ENCODE data around the gene C16orf92. TPM values are rescaled to one million over a fixed set of nuclear protein-coding genes. Genes with fewer than 3 reads are reported as not detected.

Gene C16orf92
- total and polyA plus RNA-seq, 2 donors from 2014 or later = not detected

GRCh38 chr16:29990034-29990433 lies 33.0 kb upstream of the C16orf92 start:
- H3K4me1 ChIP-seq (ENCODE audit: control insufficient read depth in 2 of 3, insufficient read depth in 2 of 3, low read depth in 1 of 3, low read length in 3 of 3) = peaks cover 0 to 9% (median 9%) of the 10 kb centered on the region in 3 donors
- no peak for DNase-seq
- H3K27ac ChIP-seq (ENCODE audit: low read depth in 2 of 2, low read length in 2 of 2) = no peak overlapping the region
- intact Hi-C loops (cut with DNase I) = no loop called here
- no peak overlapping the region for H3K9ac ChIP-seq (ENCODE audit: low read length in 3 of 3)
- H3K27me3 ChIP-seq (ENCODE audit: control insufficient read depth, insufficient read depth, low read length) = no peaks in the 10 kb centered on the region
- no peak overlapping the region for H3K4me3 ChIP-seq (ENCODE audit: low read length in 3 of 3)
- H3K9me3 ChIP-seq (ENCODE audit: control insufficient read depth in 2 of 3, insufficient read depth in 1 of 3, low read length in 3 of 3) = no peaks in the 10 kb centered on the region
- H3K36me3 ChIP-seq (ENCODE audit: control insufficient read depth in 2 of 3, insufficient read depth in 3 of 3, low read length in 3 of 3) = peaks cover 0 to 41% (median 33%) of the 10 kb centered on the region in 3 donors
- no peak for TF ChIP-seq CTCF (IDR thresholded peaks at IDR 0.05; ENCODE audit: borderline replicate concordance, extremely low read depth, insufficient read depth)
- FAIRE-seq = no peak

GRCh38 chr16:29990883-29991570 lies 32.0 kb upstream of the C16orf92 start:
- Histone ChIP-seq H3K4me1 (ENCODE audit: control insufficient read depth in 2 of 3, insufficient read depth in 2 of 3, low read depth in 1 of 3, low read length in 3 of 3) (peaks cover 0 to 10% (median 9%) of the 10 kb centered on the region in 3 donors), H3K9ac (ENCODE audit: low read length in 3 of 3) (no peak overlapping the region), H3K9me3 (ENCODE audit: control insufficient read depth in 2 of 3, insufficient read depth in 1 of 3, low read length in 3 of 3) (no peaks in the 10 kb centered on the region), H3K36me3 (ENCODE audit: control insufficient read depth in 2 of 3, insufficient read depth in 3 of 3, low read length in 3 of 3) (peaks cover 0 to 31% (median 23%) of the 10 kb centered on the region in 3 donors), H3K27me3 (ENCODE audit: control insufficient read depth, insufficient read depth, low read length) (no peaks in the 10 kb centered on the region), H3K27ac (ENCODE audit: low read depth in 2 of 2, low read length in 2 of 2) (no peak overlapping the region), H3K4me3 (ENCODE audit: low read length in 3 of 3) (no peak overlapping the region)
- peak in 1 of 5 donors; percentile 72 for DNase-seq
- FAIRE-seq = no peak
- TF ChIP-seq CTCF (IDR thresholded peaks at IDR 0.05; ENCODE audit: borderline replicate concordance, extremely low read depth, insufficient read depth) = no peak
- intact Hi-C loops (cut with DNase I) = no loop called here

GRCh38 chr16:29991571-29991904 lies 31.5 kb upstream of the C16orf92 start:
- Histone ChIP-seq H3K9ac (ENCODE audit: low read length in 3 of 3) (no peak overlapping the region), H3K4me3 (ENCODE audit: low read length in 3 of 3) (no peak overlapping the region), H3K9me3 (ENCODE audit: control insufficient read depth in 2 of 3, insufficient read depth in 1 of 3, low read length in 3 of 3) (no peaks in the 10 kb centered on the region), H3K27me3 (ENCODE audit: control insufficient read depth, insufficient read depth, low read length) (no peaks in the 10 kb centered on the region), H3K36me3 (ENCODE audit: control insufficient read depth in 2 of 3, insufficient read depth in 3 of 3, low read length in 3 of 3) (peaks cover 0 to 26% (median 18%) of the 10 kb centered on the region in 3 donors), H3K4me1 (ENCODE audit: control insufficient read depth in 2 of 3, insufficient read depth in 2 of 3, low read depth in 1 of 3, low read length in 3 of 3) (peaks cover 0 to 11% (median 9%) of the 10 kb centered on the region in 3 donors), H3K27ac (ENCODE audit: low read depth in 2 of 2, low read length in 2 of 2) (no peak overlapping the region)
- no peak for TF ChIP-seq CTCF (IDR thresholded peaks at IDR 0.05; ENCODE audit: borderline replicate concordance, extremely low read depth, insufficient read depth)
- DNase-seq (no peak), FAIRE-seq (no peak)
- intact Hi-C loops (cut with DNase I) = no loop called here

Measured in kidney (tissue), 14 donors.